Mesothelial cell of epicardium (in vitro differentiated cells): Measurements from ENCODE around the gene TMEM37. TPM values are rescaled to one million over a fixed set of nuclear protein-coding genes. Genes with fewer than 3 reads are reported as not detected.

Experiments used
- DNase-seq, 2 experiments: peaks; one replicate each; pipeline ENCODE4 v3.0.0; 2021; ENCODE audit warnings: low spot score in 2 of 2; ENCODE audit not compliant: unreplicated experiment in 2 of 2
- H3K27ac Mint-ChIP-seq: 2 replicates; pipeline ENCODE4 v1.8.0; 2021; ENCODE audit warnings: mixed read lengths
- H3K27me3 Mint-ChIP-seq: 2 replicates; pipeline ENCODE4 v1.8.0; 2021; ENCODE audit warnings: low read depth, mixed read lengths
- H3K36me3 Mint-ChIP-seq: 2 replicates; pipeline ENCODE4 v1.8.0; 2021; ENCODE audit warnings: mixed read lengths
- H3K4me1 Mint-ChIP-seq: 2 replicates; pipeline ENCODE4 v1.8.0; 2021; ENCODE audit warnings: mixed read lengths
- H3K4me3 Mint-ChIP-seq: 2 replicates; pipeline ENCODE4 v1.8.0; 2021; ENCODE audit warnings: mild to moderate bottlenecking, moderate library complexity, mixed read lengths
- H3K9me3 Mint-ChIP-seq: 2 replicates; pipeline ENCODE4 v1.8.0; 2021; ENCODE audit warnings: mixed read lengths
- total RNA-seq: library from RNA; stranded (reverse); gene quantifications from 3 replicates; pipeline ENCODE4 v1.2.1, GENCODE V29; 2021
- TF ChIP-seq, protein P1 (sequence below): fragments of 200-600 bp; sonication (generic); IDR thresholded peaks from one replicate; pipeline ENCODE4 v1.5.0; 2021; ENCODE audit warnings: antibody characterized with exemption; ENCODE audit not compliant: unreplicated experiment

The TMEM37 gene
- total RNA-seq, 1 donor from 2014 or later, result 11.9 TPM

DNA sequence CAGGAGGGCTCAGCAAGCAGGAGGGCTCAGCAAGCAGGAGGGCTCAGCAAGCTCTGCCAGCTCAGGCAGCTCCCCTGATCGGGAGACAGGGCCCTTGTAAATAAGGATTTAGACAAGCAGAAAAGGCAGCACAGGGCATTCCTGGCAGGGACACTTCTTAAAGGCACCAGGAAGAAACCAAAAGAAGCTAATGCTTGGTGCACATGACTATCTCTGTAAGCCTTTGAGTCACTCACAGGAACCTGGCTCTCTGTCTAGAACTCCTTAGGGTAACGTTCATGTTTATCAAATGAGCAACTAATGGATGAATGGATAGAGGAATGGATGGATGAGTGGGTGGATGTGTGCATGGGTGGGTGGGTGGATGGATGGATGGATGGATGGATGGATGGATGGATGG, 28.4 kb downstream of the TMEM37 start:
- Mint-ChIP-seq H3K9me3 (peaks cover 6% of the 10 kb centered on the region), H3K36me3 (no peaks in the 10 kb centered on the region), H3K27ac (no peak overlapping the region), H3K4me3 (no peak overlapping the region), H3K27me3 (no peaks in the 10 kb centered on the region), H3K4me1 (peaks cover 2% of the 10 kb centered on the region)
- DNase-seq, result no peak
- TF ChIP-seq, protein P1, sequence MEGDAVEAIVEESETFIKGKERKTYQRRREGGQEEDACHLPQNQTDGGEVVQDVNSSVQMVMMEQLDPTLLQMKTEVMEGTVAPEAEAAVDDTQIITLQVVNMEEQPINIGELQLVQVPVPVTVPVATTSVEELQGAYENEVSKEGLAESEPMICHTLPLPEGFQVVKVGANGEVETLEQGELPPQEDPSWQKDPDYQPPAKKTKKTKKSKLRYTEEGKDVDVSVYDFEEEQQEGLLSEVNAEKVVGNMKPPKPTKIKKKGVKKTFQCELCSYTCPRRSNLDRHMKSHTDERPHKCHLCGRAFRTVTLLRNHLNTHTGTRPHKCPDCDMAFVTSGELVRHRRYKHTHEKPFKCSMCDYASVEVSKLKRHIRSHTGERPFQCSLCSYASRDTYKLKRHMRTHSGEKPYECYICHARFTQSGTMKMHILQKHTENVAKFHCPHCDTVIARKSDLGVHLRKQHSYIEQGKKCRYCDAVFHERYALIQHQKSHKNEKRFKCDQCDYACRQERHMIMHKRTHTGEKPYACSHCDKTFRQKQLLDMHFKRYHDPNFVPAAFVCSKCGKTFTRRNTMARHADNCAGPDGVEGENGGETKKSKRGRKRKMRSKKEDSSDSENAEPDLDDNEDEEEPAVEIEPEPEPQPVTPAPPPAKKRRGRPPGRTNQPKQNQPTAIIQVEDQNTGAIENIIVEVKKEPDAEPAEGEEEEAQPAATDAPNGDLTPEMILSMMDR, result no peak

- peaks cover 2% of the 10 kb centered on the region for H3K4me1 Mint-ChIP-seq
- H3K27me3 Mint-ChIP-seq, result no peaks in the 10 kb centered on the region
- H3K4me3 Mint-ChIP-seq, result no peak overlapping the region
- DNase-seq, result no peak
- no peaks in the 10 kb centered on the region for H3K9me3 Mint-ChIP-seq
- no peak overlapping the region for H3K27ac Mint-ChIP-seq
- H3K36me3 Mint-ChIP-seq, result no peaks in the 10 kb centered on the region
- TF ChIP-seq, protein P1, result no peak
Observed at GRCh38 chr2:119461811-119462210, 30.2 kb downstream of the TMEM37 start.

GRCh38 chr2:119462574-119462973, 30.9 kb downstream of the TMEM37 start:
- Mint-ChIP-seq H3K4me3 (no peak overlapping the region), H3K4me1 (peaks cover 2% of the 10 kb centered on the region), H3K9me3 (no peaks in the 10 kb centered on the region), H3K36me3 (no peaks in the 10 kb centered on the region), H3K27ac (no peak overlapping the region), H3K27me3 (no peaks in the 10 kb centered on the region)
- TF ChIP-seq, protein P1, result no peak
- DNase-seq, result no peak

DNA sequence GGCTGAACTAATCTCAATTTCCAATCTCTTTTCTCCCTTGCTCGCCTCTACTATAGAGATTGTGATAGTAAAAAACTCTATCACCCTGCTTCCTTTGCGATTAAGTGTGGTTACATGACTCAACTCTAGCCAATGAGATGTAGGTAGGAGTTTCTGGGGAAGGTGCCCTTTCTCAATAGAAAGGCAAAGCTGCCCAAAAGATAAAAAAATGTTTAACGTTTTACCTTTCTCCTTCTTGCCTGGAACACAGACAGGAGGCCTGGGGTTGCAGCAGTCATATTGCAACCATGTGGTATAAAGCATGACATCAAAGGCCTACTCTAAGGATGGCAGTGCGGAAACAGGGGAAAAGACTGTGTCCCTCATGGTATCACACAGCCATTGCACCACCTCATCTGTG, 31.5 kb downstream of the TMEM37 start:
- no peak for DNase-seq
- no peak overlapping the region for H3K27ac Mint-ChIP-seq
- no peak overlapping the region for H3K4me3 Mint-ChIP-seq
- no peaks in the 10 kb centered on the region for H3K27me3 Mint-ChIP-seq
- TF ChIP-seq, protein P1, result no peak
- no peaks in the 10 kb centered on the region for H3K9me3 Mint-ChIP-seq
- H3K36me3 Mint-ChIP-seq, result no peaks in the 10 kb centered on the region
- peaks cover 2% of the 10 kb centered on the region for H3K4me1 Mint-ChIP-seq

GRCh38 chr2:119463990-119464389, 32.3 kb downstream of the TMEM37 start:
- DNase-seq, result no peak
- H3K27me3 Mint-ChIP-seq, result no peaks in the 10 kb centered on the region

GRCh38 chr2:119464981-119465380, 33.3 kb downstream of the TMEM37 start:
- no peaks in the 10 kb centered on the region for H3K4me1 Mint-ChIP-seq
- TF ChIP-seq, protein P1, result no peak
- no peak overlapping the region for H3K27ac Mint-ChIP-seq
- no peaks in the 10 kb centered on the region for H3K9me3 Mint-ChIP-seq
- no peaks in the 10 kb centered on the region for H3K36me3 Mint-ChIP-seq
- no peak for DNase-seq
- no peak overlapping the region for H3K4me3 Mint-ChIP-seq
- no peaks in the 10 kb centered on the region for H3K27me3 Mint-ChIP-seq

More at GRCh38 chr2:119463990-119464389, 32.3 kb downstream of the TMEM37 start:
- no peaks in the 10 kb centered on the region for H3K36me3 Mint-ChIP-seq
- no peak overlapping the region for H3K4me3 Mint-ChIP-seq
- no peaks in the 10 kb centered on the region for H3K9me3 Mint-ChIP-seq
- TF ChIP-seq, protein P1, result no peak
- H3K27ac Mint-ChIP-seq, result no peak overlapping the region
- peaks cover 2% of the 10 kb centered on the region for H3K4me1 Mint-ChIP-seq
